GM12874 (cell line): ENCODE measurements around the gene RAB40B.

Source experiments
- TF ChIP-seq, protein P1 (sequence below): IDR thresholded peaks from 2 replicates; pipeline ENCODE4 v1.5.1; 2011; ENCODE audit warnings: low read depth, mild to moderate bottlenecking, control low read depth, low read length, moderate library complexity; ENCODE audit not compliant: insufficient read depth

Gene RAB40B

DNA sequence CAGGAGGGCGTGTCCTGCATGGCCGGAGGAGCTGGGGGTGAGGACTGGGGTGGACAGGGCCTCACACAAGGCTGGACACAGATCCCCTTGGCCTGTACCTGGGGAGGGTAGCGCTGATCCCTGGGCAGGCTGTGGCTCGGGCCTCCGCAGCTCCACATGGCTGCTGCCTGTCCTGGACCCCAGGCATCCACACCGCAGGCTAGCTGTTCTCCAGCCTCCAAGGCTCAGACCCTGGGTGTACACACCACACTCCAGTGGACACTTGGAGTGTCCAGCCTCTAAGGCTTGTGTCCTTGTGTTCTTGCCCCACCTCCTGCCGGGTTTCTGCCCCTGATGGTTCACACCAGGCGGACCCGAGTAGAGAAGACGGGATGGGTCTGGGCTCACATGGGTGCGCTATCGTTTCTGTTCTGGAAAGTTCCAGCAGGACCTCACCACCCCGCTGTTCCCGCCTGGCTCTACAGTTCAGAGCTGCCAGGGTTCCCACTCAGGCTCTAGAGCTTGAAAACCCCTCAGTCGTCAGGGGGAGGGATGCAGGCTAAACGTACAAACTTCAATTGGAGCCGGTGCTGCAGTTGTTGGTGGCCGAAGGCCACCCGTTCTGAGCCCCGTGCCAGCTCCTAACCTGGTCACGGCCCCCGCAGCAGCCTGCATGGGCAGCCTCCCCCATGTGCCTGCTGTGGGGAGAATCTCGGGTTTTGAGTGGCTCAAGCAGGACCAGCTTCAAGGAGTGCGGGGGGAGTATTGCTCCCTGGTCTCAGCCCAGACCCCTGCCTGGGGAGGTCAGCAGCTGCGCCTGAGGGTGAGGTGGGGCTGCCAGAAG is 11.4 kb upstream of the RAB40B start:
- TF ChIP-seq, protein P1, sequence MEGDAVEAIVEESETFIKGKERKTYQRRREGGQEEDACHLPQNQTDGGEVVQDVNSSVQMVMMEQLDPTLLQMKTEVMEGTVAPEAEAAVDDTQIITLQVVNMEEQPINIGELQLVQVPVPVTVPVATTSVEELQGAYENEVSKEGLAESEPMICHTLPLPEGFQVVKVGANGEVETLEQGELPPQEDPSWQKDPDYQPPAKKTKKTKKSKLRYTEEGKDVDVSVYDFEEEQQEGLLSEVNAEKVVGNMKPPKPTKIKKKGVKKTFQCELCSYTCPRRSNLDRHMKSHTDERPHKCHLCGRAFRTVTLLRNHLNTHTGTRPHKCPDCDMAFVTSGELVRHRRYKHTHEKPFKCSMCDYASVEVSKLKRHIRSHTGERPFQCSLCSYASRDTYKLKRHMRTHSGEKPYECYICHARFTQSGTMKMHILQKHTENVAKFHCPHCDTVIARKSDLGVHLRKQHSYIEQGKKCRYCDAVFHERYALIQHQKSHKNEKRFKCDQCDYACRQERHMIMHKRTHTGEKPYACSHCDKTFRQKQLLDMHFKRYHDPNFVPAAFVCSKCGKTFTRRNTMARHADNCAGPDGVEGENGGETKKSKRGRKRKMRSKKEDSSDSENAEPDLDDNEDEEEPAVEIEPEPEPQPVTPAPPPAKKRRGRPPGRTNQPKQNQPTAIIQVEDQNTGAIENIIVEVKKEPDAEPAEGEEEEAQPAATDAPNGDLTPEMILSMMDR = no peak

DNA sequence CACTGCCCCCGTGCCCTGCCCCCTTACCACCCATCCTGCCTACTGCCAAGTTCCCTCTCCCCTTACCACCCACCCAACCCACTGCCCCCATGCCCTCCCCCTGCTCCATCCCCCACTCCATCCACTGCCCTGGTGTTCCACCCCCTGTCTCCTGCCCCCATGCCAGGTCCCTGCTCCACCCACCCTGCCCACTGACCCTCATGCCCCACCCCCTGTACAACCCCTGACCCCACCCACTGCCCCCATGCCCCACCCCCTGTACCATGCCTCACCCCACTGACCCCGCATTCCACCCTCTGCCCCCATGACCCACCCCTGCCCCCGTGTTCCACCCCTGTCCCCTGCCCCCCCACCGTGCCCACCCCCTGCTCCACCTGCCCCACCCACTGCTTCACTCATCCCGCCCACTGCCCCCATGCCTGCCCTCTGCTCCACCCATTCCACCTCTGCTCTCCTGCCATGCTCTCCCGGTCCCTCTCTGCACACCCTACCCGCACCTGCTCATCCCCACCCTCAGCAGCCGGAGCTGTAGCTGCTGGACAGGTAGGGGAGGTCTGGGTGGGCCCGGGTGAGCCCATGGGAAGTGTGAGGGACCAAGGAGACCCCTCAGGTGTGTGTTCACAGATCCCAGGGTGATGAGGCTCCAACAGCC is 10.7 kb upstream of the RAB40B start:
- TF ChIP-seq, protein P1 = no peak

DNA sequence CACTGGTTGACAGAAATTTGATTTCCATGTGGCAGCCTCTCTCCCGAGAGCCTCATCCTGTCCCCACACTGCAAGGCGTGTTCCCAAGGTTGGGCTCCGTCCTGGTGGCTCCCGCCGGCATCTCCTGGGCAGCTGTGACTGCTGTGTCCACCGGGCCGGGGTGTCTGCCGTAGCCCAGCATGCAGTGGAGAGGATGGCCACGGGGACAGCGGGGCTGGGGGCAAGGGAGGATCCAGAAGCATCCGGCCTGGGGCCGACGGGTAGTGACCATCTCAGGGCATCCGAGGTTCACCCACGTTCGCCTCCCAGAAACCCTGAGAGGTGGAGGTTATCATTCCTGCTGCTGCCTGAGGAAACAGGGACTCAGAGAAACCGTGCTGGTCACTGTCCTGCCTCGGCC is 7.3 kb upstream of the RAB40B start:
- TF ChIP-seq, protein P1 = no peak

DNA sequence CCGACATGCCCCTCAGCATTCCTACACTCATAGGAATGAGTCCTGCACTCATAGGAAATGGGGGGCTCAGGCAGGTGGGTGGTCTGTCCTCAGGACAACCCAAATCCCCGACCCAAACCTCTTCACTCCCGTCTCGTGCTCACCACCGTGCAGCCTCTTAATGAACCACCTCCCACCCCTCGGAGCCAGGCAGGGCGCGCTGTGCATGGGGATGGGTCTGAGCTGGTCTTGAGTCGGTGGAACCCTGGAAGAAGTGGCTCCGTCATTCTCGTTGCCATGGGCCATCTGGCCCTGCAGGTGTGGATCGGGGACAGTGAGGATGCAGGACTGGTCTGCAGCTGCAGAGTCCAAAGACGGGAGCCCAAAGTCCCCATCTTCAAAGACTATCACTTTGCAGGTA is 6.4 kb upstream of the RAB40B start:
- TF ChIP-seq, protein P1 = no peak

DNA sequence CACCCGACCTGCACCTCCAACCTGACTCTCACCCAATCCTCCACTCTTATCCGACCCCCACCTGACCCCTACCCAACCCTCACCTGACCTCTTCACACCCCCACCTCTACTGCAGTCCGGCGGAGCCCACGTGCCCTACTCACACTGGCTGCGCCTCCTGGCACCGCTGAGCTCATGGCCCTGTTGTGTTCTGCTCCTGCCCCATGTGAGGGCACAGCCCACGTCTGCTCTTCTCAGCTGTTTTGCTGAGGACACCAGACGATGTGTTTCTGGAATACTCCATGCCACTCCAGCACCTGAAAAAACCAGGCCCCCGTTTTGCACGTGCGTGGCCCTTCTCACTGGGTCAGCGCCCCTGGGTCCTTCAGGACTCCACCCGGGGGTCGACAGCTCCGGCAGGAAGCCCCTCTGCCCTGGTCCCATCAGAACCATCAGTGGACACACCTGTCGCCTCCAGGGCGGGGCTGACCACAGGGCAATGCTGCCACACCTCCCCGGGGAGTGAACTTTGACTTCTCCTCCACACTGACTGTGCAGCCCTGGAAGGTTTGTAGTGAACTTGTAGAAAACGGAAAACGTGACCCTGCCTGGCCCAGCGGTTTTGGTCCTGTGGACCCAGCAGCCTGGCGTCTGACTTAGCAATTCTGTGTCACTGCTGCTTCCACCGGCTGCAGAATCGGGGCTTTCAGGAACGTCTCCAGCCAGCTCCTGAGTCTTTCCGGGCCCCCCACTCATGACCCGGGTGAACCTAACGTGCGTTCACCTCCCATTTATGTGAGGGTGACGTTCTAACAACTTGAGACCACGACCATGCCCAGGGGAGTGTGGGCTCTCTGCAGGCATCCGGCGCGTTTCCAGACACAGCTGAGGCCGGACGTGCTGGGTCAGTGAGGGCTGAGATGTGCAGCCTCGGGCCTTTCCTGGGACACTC is 5.7 kb upstream of the RAB40B start:
- TF ChIP-seq, protein P1 = no peak

DNA sequence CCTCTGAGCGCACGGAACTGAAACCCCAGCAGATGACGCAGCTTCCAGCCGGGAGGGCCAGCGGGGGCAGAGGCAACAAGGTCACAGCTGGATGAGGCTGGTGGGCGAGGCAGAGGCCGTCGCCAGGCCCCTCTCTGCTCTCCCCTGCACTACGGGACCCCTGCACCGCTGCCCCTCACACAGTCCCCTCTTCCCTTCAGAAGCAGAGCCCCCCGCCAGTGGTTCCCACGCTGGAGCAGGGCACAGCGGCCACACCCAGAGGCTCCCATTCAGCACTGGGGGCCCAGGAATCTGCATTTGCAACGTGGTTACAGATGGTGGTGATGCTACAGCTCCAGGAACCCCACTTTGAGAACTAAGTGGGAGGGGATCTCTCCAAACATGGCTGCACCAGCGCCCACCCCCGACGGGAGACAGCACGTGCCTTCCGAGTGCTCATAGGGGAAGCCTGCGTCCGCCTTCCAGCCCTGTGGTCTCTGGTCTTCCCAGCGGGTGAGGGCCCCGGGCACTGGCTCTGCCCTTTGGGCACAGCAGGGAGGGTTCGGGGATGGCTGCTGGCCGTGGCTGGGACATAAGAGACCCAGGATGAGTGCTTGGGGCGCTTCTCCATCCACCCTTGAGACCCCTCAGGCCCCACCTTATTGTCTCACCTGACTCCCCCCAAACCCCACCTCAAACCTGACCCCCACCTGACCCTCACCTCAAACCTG is 4.7 kb upstream of the RAB40B start:
- TF ChIP-seq, protein P1 = no peak
